ENCODE data around the gene FGF11. TPM values are rescaled to one million over a fixed set of nuclear protein-coding genes. Genes with fewer than 3 reads are reported as not detected.
A peak's percentile ranks its signal among the peaks of the same experiment; 100 is the strongest.

Gene FGF11
- total RNA-seq, 4 donors from 2014 or later = 1.6 to 2.4 (median 1.9) TPM; not detected in 1

- Histone ChIP-seq H3K9me3 (no peaks in the 10 kb centered on the region), H3K4me3 (peak overlapping the region in 2 of 4 donors; percentile 86 to 91), H3K36me3 (no peaks in the 10 kb centered on the region), H3K27ac (peak overlapping the region in 3 of 4 donors; percentile 93 to 98 (median 95)), H3K4me1 (peaks cover 11 to 22% (median 17%) of the 10 kb centered on the region in 4 donors), H3K27me3 (no peaks in the 10 kb centered on the region)
- TF ChIP-seq CTCF (IDR thresholded peaks at IDR 0.05) (no peak), POLR2AphosphoS5 (IDR thresholded peaks at IDR 0.05) (no peak), POLR2A (IDR thresholded peaks at IDR 0.05) (no peak), EP300 (IDR thresholded peaks at IDR 0.05; ENCODE audit: low read depth) (no peak)
- 83 to 88% methylated on average over 1 to 32 of the region's 42 CpGs for WGBS, 2 donors (ENCODE audit: low coverage in 1 of 2)
- in situ Hi-C loops (cut with MboI; ENCODE audit: low pct_ligation_motif_present in 1 of 4, low pct_unique_long_range_greater_than_20kb in 1 of 4, low sequenced_read_pairs in 3 of 4) = no loop called here
- intact Hi-C loops (cut with DNase I; ENCODE audit: low total_unique reads) = no loop called here
- DNase-seq = no peak
Observed at GRCh38 chr17:7392696-7393612, 46.4 kb upstream of the FGF11 start.

GRCh38 chr17:7393613-7394451 lies 45.5 kb upstream of the FGF11 start:
- peak; percentile 51 for DNase-seq
- in situ Hi-C loops (cut with MboI; ENCODE audit: low pct_ligation_motif_present in 1 of 4, low pct_unique_long_range_greater_than_20kb in 1 of 4, low sequenced_read_pairs in 3 of 4) = no loop called here
- WGBS, 2 donors (ENCODE audit: low coverage in 1 of 2) = 9% methylated on average over 39 of the region's 48 CpGs; no CpG with 5 or more reads in 1 of the 2 donors
- Histone ChIP-seq H3K27ac (peak overlapping the region; percentile 90 to 98 (median 94)), H3K9me3 (no peaks in the 10 kb centered on the region), H3K36me3 (no peaks in the 10 kb centered on the region), H3K4me3 (peak overlapping the region; percentile 59 to 91 (median 77)), H3K27me3 (no peaks in the 10 kb centered on the region), H3K4me1 (peaks cover 11 to 22% (median 17%) of the 10 kb centered on the region in 4 donors)
- TF ChIP-seq CTCF (IDR thresholded peaks at IDR 0.05) (no peak), EP300 (IDR thresholded peaks at IDR 0.05; ENCODE audit: low read depth) (no peak), POLR2A (IDR thresholded peaks at IDR 0.05) (no peak), POLR2AphosphoS5 (IDR thresholded peaks at IDR 0.05) (no peak)
- intact Hi-C loops (cut with DNase I; ENCODE audit: low total_unique reads) = no loop called here

GRCh38 chr17:7394452-7395191 lies 44.7 kb upstream of the FGF11 start, which contains the start of gene PLSCR3:
Gene PLSCR3 (minus strand): TSS chr17:7394525. CDS start chr17:7394110, 415 bp downstream.
- peak within 1 kb of the TSS; percentile 59 to 91 (median 77) for H3K4me3 ChIP-seq
- in situ Hi-C loops (cut with MboI; ENCODE audit: low pct_ligation_motif_present in 1 of 4, low pct_unique_long_range_greater_than_20kb in 1 of 4, low sequenced_read_pairs in 3 of 4) = no loop called here

More at GRCh38 chr17:7394452-7395191, 44.7 kb upstream of the FGF11 start, which contains the start of gene PLSCR3:
- Histone ChIP-seq H3K4me1 (peaks cover 11 to 22% (median 17%) of the 10 kb centered on the region in 4 donors), H3K27ac (peak within 1 kb of the TSS; percentile 90 to 98 (median 94)), H3K9me3 (no peaks in the 10 kb centered on the region), H3K36me3 (no peaks in the 10 kb centered on the region), H3K27me3 (no peaks in the 10 kb centered on the region)
- TF ChIP-seq POLR2A (IDR thresholded peaks at IDR 0.05) = peak; percentile 76
- TF ChIP-seq EP300 (IDR thresholded peaks at IDR 0.05; ENCODE audit: low read depth) = no peak
- peak; percentile 89 to 94 (median 93) for TF ChIP-seq POLR2AphosphoS5 (IDR thresholded peaks at IDR 0.05)
- peak; percentile 24 to 77 (median 36) for TF ChIP-seq CTCF (IDR thresholded peaks at IDR 0.05)
- intact Hi-C loops (cut with DNase I; ENCODE audit: low total_unique reads) = no loop called here
- 2% methylated on average over 17 of the region's 71 CpGs; no CpG with 5 or more reads in 1 of the 2 donors for WGBS, 2 donors (ENCODE audit: low coverage in 1 of 2)
- DNase-seq = peak; percentile 90
